ENCODE measurements around the gene SPRED3.

GRCh38 chr19:38411041-38411712 is 22.7 kb downstream of the SPRED3 start:
- no peak for TF ChIP-seq CTCF (IDR thresholded peaks at IDR 0.05)
- no peak for TF ChIP-seq EP300 (IDR thresholded peaks at IDR 0.05)

All from esophagus muscularis mucosa (tissue), 3 donors.